DND-41 (cell line): Measurements from ENCODE around the gene TTLL9.

Experiments used
- EZH2 ChIP-seq: IDR thresholded peaks from 3 replicates; pipeline ENCODE4 v1.6.1; 2012; ENCODE audit warnings: borderline replicate concordance, low read depth, mild to moderate bottlenecking, moderate library complexity, low read length, inconsistent platforms; ENCODE audit not compliant: severe bottlenecking
- TF ChIP-seq, protein P1 (sequence below): IDR thresholded peaks from 2 replicates; pipeline ENCODE4 v1.5.1; 2012; ENCODE audit warnings: borderline replicate concordance, low read length, moderate library complexity, mild to moderate bottlenecking; ENCODE audit not compliant: poor library complexity, severe bottlenecking; ENCODE audit errors: extremely low read depth

- TF ChIP-seq, protein P1, sequence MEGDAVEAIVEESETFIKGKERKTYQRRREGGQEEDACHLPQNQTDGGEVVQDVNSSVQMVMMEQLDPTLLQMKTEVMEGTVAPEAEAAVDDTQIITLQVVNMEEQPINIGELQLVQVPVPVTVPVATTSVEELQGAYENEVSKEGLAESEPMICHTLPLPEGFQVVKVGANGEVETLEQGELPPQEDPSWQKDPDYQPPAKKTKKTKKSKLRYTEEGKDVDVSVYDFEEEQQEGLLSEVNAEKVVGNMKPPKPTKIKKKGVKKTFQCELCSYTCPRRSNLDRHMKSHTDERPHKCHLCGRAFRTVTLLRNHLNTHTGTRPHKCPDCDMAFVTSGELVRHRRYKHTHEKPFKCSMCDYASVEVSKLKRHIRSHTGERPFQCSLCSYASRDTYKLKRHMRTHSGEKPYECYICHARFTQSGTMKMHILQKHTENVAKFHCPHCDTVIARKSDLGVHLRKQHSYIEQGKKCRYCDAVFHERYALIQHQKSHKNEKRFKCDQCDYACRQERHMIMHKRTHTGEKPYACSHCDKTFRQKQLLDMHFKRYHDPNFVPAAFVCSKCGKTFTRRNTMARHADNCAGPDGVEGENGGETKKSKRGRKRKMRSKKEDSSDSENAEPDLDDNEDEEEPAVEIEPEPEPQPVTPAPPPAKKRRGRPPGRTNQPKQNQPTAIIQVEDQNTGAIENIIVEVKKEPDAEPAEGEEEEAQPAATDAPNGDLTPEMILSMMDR = no peak
- no peak for TF ChIP-seq EZH2
Observed at GRCh38 chr20:31838646-31839292, 31.7 kb upstream of the TTLL9 start.
